HG02610 (cell line): ENCODE data around the gene ZNF12.

Source experiments
- ATAC-seq: cut with Tn5 transposase; IDR thresholded peaks from one replicate; pipeline ENCODE4 v1.9.1; 2021; ENCODE audit warnings: mild to moderate bottlenecking, moderate library complexity; ENCODE audit not compliant: unreplicated experiment

The ZNF12 gene

GRCh38 chr7:6648066-6648814 is 58.5 kb downstream of the ZNF12 start:
- no peak for ATAC-seq

GRCh38 chr7:6647541-6647940 is 59.2 kb downstream of the ZNF12 start:
- ATAC-seq: no peak

GRCh38 chr7:6647080-6647479 is 59.7 kb downstream of the ZNF12 start:
- no peak for ATAC-seq

- no peak for ATAC-seq
Measured at GRCh38 chr7:6646465-6646864, 60.3 kb downstream of the ZNF12 start.

- no peak for ATAC-seq
Measured at GRCh38 chr7:6644728-6645127, 62.0 kb downstream of the ZNF12 start.

- no peak for ATAC-seq
Measured at GRCh38 chr7:6643915-6644625, 62.7 kb downstream of the ZNF12 start.

GRCh38 chr7:6642861-6643640 is 63.7 kb downstream of the ZNF12 start:
- ATAC-seq: no peak

- no peak for ATAC-seq
Measured at GRCh38 chr7:6642239-6642839, 64.4 kb downstream of the ZNF12 start.

GRCh38 chr7:6641305-6642035 is 65.3 kb downstream of the ZNF12 start:
- no peak for ATAC-seq

- ATAC-seq: no peak
Measured at GRCh38 chr7:6640246-6640721, 66.5 kb downstream of the ZNF12 start.

- no peak for ATAC-seq
Measured at GRCh38 chr7:6639627-6640026, 67.1 kb downstream of the ZNF12 start.

- ATAC-seq: no peak
Measured at GRCh38 chr7:6639032-6639431, 67.7 kb downstream of the ZNF12 start.
